GM19395 (cell line): ENCODE results near the gene AATF.

Experiments used
- ATAC-seq: cut with Tn5 transposase; IDR thresholded peaks from one replicate; pipeline ENCODE4 v1.9.1; 2021; ENCODE audit warnings: mild to moderate bottlenecking, moderate library complexity; ENCODE audit not compliant: unreplicated experiment

The AATF gene

DNA sequence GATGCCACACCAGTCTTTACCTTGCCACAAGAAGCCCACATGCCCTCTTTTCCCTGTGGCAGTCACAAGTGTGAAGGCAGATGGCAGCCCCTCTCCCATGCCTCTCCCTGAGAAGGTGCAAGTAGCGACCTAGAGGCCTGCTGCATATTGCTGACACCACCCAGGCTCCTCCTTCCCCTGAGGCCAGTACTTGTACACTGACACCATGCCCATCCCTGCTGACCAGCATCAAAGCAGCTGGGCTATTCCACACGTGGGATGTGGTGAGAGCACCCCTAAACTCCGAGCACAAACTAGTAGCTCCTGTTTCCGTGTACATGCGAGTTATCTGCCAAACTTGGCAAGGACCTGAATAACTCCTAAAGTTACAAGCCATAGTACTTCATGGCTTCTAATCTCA lies 149.4 kb downstream of the AATF start:
- ATAC-seq, result no peak

DNA sequence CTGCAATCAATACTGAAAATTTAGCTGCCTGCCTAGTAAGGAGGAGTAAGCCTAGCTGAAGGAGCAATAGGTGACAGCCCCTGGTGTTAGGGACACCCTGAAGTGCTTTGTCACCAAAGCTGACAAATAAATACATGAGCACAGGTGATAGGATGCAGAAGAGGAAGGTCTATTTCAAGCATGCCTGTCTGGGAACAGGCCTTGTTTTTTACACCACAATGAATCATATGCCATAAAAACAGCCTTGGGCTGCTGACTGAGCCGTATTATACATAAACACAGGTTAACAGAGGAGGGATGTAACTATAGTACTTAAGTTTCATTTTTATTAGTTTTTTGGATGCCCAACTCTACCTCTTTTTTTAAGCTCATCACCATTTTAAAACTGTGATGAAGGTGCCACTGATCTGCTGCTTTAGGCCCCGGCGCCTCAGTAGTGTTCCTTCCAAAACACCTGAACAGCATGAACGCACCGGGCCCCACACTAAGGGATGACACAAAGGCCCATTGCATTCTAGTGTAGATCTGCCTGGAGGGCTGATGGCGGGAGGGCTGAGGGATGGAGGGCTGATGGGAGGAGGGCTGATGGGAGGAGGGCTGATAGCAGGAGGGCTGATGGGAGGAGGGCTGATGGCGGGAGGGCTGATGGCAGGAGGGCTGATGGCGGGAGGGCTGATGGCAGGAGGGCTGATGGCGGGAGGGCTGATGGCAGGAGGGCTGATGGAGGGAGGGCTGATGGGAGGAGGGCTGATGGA lies 150.3 kb downstream of the AATF start:
- no peak for ATAC-seq

DNA sequence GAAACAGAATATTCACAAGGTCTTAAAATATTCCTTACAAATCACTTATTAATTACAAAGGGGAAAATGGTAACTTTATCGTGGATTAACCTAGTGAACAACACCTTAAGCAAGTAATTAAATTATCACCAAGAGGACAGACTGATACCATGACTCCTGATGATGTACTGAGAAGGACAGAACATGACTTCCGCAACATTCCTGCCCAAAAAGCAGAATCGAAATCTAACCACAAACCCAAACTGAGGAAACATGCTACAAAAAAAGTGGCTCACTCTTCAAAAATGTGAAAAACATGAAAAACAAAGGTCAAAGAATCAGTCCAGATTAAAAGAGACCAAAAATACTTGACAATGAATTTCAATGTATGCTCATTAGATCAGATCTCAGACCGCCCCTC lies 151.5 kb downstream of the AATF start:
- ATAC-seq, result no peak

DNA sequence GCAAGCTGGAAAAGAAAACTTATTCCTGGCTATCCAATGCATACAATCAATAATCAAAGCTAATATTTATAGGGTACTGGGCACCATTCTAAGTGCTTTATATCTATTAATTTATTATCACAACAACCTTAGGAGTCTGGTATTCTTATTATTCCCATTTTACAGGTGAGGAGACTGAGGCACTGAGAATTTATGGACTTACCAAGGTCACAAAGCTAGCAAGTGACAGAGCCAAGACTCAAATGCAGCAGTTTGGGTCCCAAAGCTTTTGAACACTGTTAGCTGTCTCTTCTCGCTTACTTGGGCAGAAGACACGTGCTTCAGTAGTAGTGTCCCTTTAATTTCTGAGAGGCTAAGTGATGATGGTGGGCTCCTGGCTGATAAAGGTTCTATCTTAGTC lies 152.6 kb downstream of the AATF start:
- ATAC-seq, result no peak

DNA sequence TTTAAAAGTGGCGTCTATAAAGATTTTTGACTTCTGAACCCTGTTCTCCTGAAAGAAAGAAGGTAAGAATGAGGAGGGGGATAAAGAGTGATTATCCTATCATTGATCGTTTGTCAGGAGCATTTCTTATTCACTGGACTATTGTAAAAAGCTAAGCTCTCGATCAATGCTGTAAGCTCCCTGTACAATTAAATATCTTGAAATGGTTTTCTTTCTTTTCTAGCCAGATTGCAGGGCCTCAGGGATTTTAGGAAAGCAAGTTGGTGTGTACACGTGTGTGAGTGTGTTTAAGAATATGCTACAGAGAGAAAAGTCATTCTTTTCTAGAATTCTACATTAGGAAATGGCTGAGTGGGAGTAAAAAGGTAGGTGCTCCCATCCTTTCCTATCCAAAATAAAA lies 154.5 kb downstream of the AATF start:
- ATAC-seq, result no peak

DNA sequence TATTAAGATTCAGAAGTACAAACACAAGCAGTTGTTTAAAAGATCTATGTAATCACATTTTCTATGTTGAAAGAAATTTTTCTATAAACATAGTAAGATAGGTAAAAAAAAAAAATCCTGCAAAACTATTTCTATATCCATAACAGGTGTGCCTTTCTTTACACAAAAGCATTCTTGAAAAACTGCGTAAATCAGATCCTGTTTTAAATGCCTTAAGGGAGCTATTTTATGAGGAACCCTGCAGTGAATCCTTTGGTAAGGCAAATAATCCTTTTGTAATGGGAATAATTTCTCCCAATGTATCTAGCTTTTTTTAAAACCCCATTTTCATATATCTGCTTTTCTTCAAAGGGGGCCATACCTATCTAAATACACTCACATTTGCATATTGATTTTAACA lies 157.3 kb downstream of the AATF start:
- no peak for ATAC-seq
